BLaER1 treated with 17β-estradiol and CSF1 and Interleukin-3, amounts not matched to agents 10 nM and 100 nM (cell line): ENCODE results near the gene ASB2.

ENCODE experiments used
- H3K27ac ChIP-seq, 11 experiments: shearing (Covaris generic); formaldehyde crosslinking; 2 replicates each; pipeline ENCODE4 v1.8.1; 2022
- H3K27me3 ChIP-seq, 11 experiments: shearing (Covaris generic); formaldehyde crosslinking; 2 replicates each; pipeline ENCODE4 v1.8.1; 2022
- H3K36me3 ChIP-seq, 11 experiments: shearing (Covaris generic); formaldehyde crosslinking; 2 replicates each; pipeline ENCODE4 v1.8.1; 2022
- H3K4me1 ChIP-seq, 10 experiments: shearing (Covaris generic); formaldehyde crosslinking; 2 replicates each; pipeline ENCODE4 v1.8.1; 2022
- H3K4me2 ChIP-seq, 11 experiments: shearing (Covaris generic); formaldehyde crosslinking; 2 replicates each; pipeline ENCODE4 v1.8.1; 2022
- H3K4me3 ChIP-seq, 10 experiments: shearing (Covaris generic); formaldehyde crosslinking; 2 replicates each; pipeline ENCODE4 v1.8.1; 2022
- H3K9ac ChIP-seq, 11 experiments: shearing (Covaris generic); formaldehyde crosslinking; 2 replicates each; pipeline ENCODE4 v1.8.1; 2022
- H3K9me3 ChIP-seq, 11 experiments: shearing (Covaris generic); formaldehyde crosslinking; replicated peaks in 1 of 11; 2 replicates each; pipeline ENCODE4 v1.8.1; 2022
- H4K20me1 ChIP-seq, 11 experiments: shearing (Covaris generic); formaldehyde crosslinking; 2 replicates each; pipeline ENCODE4 v1.8.1; 2022
- Cebpa-rat ChIP-seq, 11 experiments: shearing (Covaris generic); IDR thresholded peaks; 2 replicates each; pipeline ENCODE4 v1.8.1; 2022

The ASB2 gene

DNA sequence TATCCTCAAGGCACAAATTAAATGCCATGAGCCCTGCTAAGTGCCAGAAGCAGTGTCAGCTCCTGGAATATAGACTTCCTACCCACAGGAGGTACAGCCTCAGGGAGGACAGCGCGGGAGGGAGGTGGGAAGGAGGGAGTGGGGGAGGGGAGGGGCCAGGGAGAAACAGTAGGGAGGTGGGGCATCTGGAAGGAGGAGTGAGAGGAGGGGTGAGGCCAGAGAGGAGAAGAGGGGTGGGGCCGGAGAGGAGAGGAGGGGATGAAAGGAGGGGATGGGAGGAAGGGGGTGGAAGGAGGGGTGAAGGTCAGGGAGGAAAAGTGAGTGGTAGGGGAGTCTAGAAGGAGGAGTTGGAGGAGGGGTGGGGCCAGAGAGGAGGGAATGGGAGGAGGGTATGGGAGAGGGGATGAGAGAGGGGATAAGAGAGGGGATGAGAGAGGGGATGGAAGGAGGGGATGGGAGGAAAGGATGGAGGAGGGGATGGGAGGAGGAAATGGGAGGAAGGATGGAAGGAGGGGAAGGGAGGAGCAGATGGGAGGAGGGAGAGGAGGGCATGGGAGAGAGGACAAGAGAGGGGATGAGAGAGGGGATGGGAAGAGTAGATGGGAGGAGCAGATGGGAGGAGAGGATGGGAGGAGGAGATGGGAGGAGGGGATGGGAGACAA lies 11.6 kb upstream of the ASB2 start:
- no peak for TF ChIP-seq Cebpa-rat (IDR thresholded peaks at IDR 0.05)
- peaks cover 0 to 25% (median 4%) of the 10 kb centered on the region in 10 experiments; a peak in 8 of 20 replicates for H3K4me1 ChIP-seq
- H4K20me1 ChIP-seq = peaks cover 0 to 14% (median 0%) of the 10 kb centered on the region in 11 experiments; a peak in 3 of 22 replicates
- H3K9me3 ChIP-seq = peaks cover 0 to 6% (median 0%) of the 10 kb centered on the region in 11 experiments; a peak in 2 of 22 replicates
- no peak overlapping the region for H3K4me2 ChIP-seq
- peaks cover 0 to 10% (median 0%) of the 10 kb centered on the region in 11 experiments; a peak in 4 of 22 replicates for H3K27me3 ChIP-seq
- no peak overlapping the region for H3K4me3 ChIP-seq
- H3K27ac ChIP-seq = no peak overlapping the region
- no peak overlapping the region for H3K9ac ChIP-seq
- no peaks in the 10 kb centered on the region for H3K36me3 ChIP-seq

DNA sequence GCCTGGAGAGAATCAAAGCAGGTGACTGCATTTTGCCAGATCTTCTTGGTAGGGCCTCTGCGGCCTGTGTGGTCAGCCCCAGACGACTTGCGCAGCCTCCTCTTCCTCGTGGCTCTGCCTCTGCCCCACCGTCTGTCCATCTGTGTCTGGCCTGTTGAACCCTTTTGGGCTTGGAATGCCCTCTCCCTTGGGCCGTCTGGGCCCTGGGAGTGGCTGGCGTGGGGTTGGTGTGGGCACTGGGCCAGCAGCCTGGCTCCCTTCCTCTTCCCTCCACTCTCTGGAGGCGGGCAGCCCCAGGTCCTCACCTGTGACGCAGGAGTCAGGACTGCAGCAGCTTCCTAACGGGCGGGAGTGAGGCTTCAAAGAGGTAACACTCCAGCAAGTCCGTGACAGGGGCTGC lies 11.0 kb upstream of the ASB2 start:
- Histone ChIP-seq H3K27ac (no peak overlapping the region), H3K4me1 (peaks cover 0 to 25% (median 6%) of the 10 kb centered on the region in 10 experiments; a peak in 8 of 20 replicates), H3K4me3 (no peak overlapping the region), H3K9me3 (peaks cover 0 to 10% (median 0%) of the 10 kb centered on the region in 11 experiments; a peak in 3 of 22 replicates), H3K9ac (no peak overlapping the region), H3K4me2 (peak overlapping the region in 2 of 11 experiments; percentile 28 to 35; a peak in 1 of 22 replicates), H3K27me3 (peaks cover 0 to 12% (median 5%) of the 10 kb centered on the region in 11 experiments; a peak in 12 of 22 replicates), H3K36me3 (no peaks in the 10 kb centered on the region), H4K20me1 (peaks cover 0 to 14% (median 0%) of the 10 kb centered on the region in 11 experiments; a peak in 3 of 22 replicates)
- no peak for TF ChIP-seq Cebpa-rat (IDR thresholded peaks at IDR 0.05)

DNA sequence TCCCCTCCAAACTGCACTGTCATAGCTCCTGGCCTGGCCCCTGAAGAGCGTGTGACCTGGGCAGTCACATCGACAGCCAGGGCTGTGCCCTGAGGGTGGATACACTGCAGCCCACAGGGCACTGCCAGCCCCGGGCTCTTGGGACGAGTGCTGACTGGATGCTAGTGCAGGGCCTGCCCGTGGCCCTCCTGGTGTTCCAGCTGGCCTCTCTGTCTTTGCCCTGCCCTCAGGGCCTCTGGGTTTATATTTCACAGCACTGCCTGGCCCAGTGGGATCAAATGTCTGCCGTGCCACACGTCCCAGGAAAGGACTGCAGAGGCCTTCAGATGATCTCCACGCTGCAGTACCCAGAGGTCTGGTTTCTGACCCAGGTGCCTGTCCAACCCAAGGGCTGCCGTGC lies 10.6 kb upstream of the ASB2 start:
- Histone ChIP-seq H3K9me3 (peaks cover 0 to 10% (median 0%) of the 10 kb centered on the region in 11 experiments; a peak in 3 of 22 replicates), H3K36me3 (no peaks in the 10 kb centered on the region), H3K9ac (no peak overlapping the region), H3K4me1 (peaks cover 0 to 25% (median 7%) of the 10 kb centered on the region in 10 experiments; a peak in 8 of 20 replicates), H4K20me1 (peaks cover 0 to 14% (median 0%) of the 10 kb centered on the region in 11 experiments; a peak in 1 of 22 replicates), H3K27me3 (peaks cover 0 to 16% (median 9%) of the 10 kb centered on the region in 11 experiments; a peak in 15 of 22 replicates), H3K27ac (no peak overlapping the region), H3K4me3 (no peak overlapping the region), H3K4me2 (peak overlapping the region in 2 of 11 experiments; percentile 28 to 35; a peak in 3 of 22 replicates)
- no peak for TF ChIP-seq Cebpa-rat (IDR thresholded peaks at IDR 0.05)

DNA sequence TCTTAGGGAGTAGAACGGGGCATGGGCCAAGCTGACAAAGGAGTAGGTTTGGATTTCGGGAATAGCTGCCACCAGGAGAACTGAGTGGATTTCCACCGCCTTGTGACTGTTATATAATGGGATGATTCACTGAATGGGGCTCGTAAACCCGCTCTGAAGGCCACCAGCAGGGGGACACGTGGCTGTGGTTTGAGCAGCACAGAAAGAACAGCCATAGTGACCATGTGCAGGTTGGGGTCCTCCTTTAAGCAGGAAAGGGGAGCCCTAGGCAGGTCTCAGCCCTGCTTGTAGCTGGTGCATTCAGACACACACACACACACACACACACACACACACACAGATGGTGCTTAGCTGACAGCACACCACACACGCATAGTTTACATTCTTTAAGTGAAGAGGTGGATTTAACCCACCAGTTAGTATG lies 8.6 kb upstream of the ASB2 start:
- H3K36me3 ChIP-seq = no peaks in the 10 kb centered on the region
- H3K9me3 ChIP-seq = peaks cover 0 to 10% (median 0%) of the 10 kb centered on the region in 11 experiments; a peak in 3 of 22 replicates
- no peak overlapping the region for H3K27ac ChIP-seq
- H3K4me1 ChIP-seq = peaks cover 0 to 19% (median 5%) of the 10 kb centered on the region in 10 experiments; a peak in 7 of 20 replicates
- peaks cover 8 to 36% (median 29%) of the 10 kb centered on the region in 11 experiments; a peak in 20 of 22 replicates for H3K27me3 ChIP-seq
- TF ChIP-seq Cebpa-rat (IDR thresholded peaks at IDR 0.05) = no peak
- no peak overlapping the region for H3K4me2 ChIP-seq
- H3K9ac ChIP-seq = no peak overlapping the region
- peaks cover 0 to 14% (median 0%) of the 10 kb centered on the region in 11 experiments; a peak in 2 of 22 replicates for H4K20me1 ChIP-seq
- H3K4me3 ChIP-seq = no peak overlapping the region

DNA sequence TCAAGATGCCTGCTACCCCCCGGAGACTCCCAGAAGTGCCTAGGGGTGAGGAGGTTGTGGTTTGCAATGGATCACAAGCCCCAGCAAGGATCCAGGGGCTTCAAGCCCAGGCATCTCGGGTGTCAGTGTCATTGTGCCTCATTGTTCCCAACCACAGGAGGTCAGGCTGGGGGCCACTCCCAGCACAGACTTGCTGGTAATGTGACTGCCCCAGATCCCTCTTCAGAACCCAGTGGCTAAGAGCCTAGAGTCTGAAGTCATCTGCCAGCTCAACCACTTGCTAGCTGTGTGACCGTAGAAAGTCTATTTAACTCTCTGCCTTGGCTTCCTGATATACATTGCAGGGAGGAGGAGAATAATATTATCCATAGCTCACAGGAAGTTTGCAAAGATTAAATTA lies 7.7 kb upstream of the ASB2 start:
- peaks cover under 1 to 10% (median 3%) of the 10 kb centered on the region in 10 experiments; a peak in 16 of 20 replicates for H3K4me1 ChIP-seq
- H3K4me2 ChIP-seq = no peak overlapping the region
- TF ChIP-seq Cebpa-rat (IDR thresholded peaks at IDR 0.05) = no peak

DNA sequence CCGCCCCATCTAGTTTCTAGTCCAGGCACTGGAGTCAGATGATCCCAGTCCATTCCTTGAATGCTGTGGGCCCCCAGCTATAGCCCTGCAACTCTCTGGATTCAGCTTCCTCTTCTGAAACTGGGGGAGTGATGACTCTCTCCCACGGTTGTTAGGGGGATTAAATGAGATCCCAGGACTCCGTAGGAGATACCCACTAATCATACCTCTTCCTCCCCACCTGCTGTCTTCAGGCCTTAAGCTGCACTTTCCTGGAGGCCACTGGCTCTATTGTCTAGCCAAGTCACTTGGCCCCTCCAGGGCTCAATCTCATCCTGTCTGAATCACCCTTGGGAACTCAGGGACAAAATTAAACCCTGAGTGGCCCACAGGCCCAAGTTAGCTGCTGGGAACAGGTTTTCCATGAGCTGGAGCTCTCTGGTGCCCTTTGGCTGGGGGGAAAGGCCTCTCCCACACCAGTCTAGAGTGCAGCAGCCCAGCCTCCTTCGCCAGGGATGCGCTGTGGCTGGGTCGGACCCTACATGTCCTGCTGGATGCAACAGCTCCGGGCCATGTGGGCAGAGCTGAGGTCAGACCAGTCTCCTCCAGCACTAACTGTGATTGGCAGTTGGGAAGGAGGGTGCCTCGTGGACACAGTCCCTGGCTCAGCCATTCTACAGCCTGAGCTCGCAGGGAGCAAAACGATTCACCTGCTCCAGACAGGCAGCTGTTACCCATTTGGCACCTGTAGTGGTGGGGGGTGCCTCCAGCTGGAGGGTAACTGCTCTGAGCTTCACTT lies 6.0 kb upstream of the ASB2 start:
- H3K4me3 ChIP-seq = no peak overlapping the region
- H3K27me3 ChIP-seq = peaks cover 10 to 50% (median 44%) of the 10 kb centered on the region in 11 experiments; a peak in 20 of 22 replicates
- peaks cover 12 to 25% (median 18%) of the 10 kb centered on the region in 10 experiments for H3K4me1 ChIP-seq
- H3K4me2 ChIP-seq = peak overlapping the region in 2 of 11 experiments; percentile 9 to 21; a peak in 2 of 22 replicates
- H3K27ac ChIP-seq = no peak overlapping the region
- no peaks in the 10 kb centered on the region for H3K36me3 ChIP-seq
- peaks cover 0 to 13% (median 0%) of the 10 kb centered on the region in 11 experiments; a peak in 2 of 22 replicates for H4K20me1 ChIP-seq
- TF ChIP-seq Cebpa-rat (IDR thresholded peaks at IDR 0.05) = no peak
- peaks cover 0 to 18% (median 9%) of the 10 kb centered on the region in 11 experiments; a peak in 19 of 22 replicates for H3K9me3 ChIP-seq
- no peak overlapping the region for H3K9ac ChIP-seq

More for the DNA sequence above, 7.7 kb upstream of the ASB2 start:
- peaks cover 0 to 10% (median 0%) of the 10 kb centered on the region in 11 experiments; a peak in 3 of 22 replicates for H3K9me3 ChIP-seq
- no peak overlapping the region for H3K9ac ChIP-seq
- no peaks in the 10 kb centered on the region for H3K36me3 ChIP-seq
- H4K20me1 ChIP-seq = peaks cover 0 to 14% (median 0%) of the 10 kb centered on the region in 11 experiments; a peak in 2 of 22 replicates
- H3K27ac ChIP-seq = no peak overlapping the region
- H3K27me3 ChIP-seq = peaks cover 10 to 45% (median 38%) of the 10 kb centered on the region in 11 experiments; a peak in 20 of 22 replicates
- no peak overlapping the region for H3K4me3 ChIP-seq

DNA sequence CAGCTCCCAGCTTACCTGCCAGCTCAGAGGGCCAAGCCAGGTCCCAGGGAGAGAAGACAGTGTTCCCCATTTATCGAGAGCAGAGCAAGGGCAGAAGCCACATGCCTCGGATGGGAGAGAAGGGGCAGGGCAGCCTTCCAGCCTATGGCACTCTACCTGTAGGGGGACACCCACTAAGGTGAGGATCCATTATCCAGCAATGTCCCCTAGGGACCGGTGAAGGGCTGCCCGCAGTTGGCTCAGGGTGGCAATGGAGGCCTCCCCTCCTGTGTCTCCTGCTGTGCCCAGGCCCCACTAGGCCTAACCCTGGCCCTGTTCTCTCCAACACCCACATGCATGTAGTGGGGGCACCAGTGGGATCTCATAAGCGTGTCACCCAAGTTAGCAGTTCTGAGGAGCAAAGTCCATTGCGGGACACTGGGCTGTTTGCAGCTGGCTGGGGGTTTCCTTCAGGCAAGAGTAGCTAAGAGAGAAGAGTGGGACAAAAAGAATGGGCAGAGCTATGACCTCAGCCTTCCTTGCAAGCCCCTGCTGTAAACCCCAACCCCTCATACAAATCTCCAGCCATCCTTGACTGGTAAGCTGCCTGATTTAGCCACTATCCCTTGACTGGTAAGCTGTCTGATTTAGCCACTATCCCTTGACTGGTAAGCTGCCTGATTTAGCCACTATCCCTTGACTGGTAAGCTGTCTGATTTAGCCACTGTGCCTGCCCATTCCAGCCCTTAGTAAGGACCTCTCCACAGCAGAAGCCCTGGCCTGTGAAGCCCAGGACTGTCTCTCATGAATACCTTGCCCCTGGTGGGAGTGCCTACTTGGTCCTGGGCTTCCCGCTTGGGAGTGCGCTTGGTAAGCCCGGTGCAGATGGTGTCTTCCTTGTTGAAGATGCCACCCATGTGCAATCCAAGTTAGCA lies 5.2 kb upstream of the ASB2 start:
- Histone ChIP-seq H3K9me3 (peaks cover 0 to 20% (median 9%) of the 10 kb centered on the region in 11 experiments; a peak in 19 of 22 replicates), H3K9ac (no peak overlapping the region), H3K4me3 (no peak overlapping the region), H3K4me2 (no peak overlapping the region), H3K4me1 (peaks cover 12 to 34% (median 27%) of the 10 kb centered on the region in 10 experiments), H3K27ac (no peak overlapping the region), H3K36me3 (no peaks in the 10 kb centered on the region), H4K20me1 (peaks cover 0 to 5% (median 0%) of the 10 kb centered on the region in 11 experiments; a peak in 1 of 22 replicates), H3K27me3 (peaks cover 10 to 47% (median 42%) of the 10 kb centered on the region in 11 experiments; a peak in 20 of 22 replicates)
- no peak for TF ChIP-seq Cebpa-rat (IDR thresholded peaks at IDR 0.05)
